B cell (primary cell): ENCODE measurements around the gene NIBAN1.

ENCODE experiments used
- EZH2 ChIP-seq: IDR thresholded peaks from 2 replicates; pipeline ENCODE4 v1.6.1; 2012; ENCODE audit warnings: borderline replicate concordance, low read depth, mild to moderate bottlenecking, moderate library complexity, low read length; ENCODE audit not compliant: insufficient read depth, poor library complexity, severe bottlenecking
- TF ChIP-seq, protein P1 (sequence below): fragments of 200-600 bp; IDR thresholded peaks from one replicate; pipeline ENCODE4 v1.8.0; 2022; ENCODE audit warnings: antibody characterized with exemption, mild to moderate bottlenecking

DNA sequence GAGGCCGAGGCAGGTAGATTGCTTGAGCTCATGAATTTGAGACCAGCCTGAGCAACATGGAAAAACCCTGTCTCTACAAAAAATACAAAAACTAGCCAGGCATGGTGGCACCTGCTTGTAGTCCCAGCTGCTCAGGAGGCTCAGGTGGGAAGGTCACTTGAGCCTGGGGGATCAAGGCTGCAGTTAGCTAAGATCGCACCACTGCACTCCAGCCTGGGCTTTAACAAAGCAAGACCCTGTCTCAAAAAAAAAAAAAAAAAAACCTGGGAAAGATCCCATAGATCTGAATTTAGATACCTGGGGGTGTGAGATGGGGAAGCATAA is 32.9 kb downstream of the NIBAN1 start:
- TF ChIP-seq, protein P1, sequence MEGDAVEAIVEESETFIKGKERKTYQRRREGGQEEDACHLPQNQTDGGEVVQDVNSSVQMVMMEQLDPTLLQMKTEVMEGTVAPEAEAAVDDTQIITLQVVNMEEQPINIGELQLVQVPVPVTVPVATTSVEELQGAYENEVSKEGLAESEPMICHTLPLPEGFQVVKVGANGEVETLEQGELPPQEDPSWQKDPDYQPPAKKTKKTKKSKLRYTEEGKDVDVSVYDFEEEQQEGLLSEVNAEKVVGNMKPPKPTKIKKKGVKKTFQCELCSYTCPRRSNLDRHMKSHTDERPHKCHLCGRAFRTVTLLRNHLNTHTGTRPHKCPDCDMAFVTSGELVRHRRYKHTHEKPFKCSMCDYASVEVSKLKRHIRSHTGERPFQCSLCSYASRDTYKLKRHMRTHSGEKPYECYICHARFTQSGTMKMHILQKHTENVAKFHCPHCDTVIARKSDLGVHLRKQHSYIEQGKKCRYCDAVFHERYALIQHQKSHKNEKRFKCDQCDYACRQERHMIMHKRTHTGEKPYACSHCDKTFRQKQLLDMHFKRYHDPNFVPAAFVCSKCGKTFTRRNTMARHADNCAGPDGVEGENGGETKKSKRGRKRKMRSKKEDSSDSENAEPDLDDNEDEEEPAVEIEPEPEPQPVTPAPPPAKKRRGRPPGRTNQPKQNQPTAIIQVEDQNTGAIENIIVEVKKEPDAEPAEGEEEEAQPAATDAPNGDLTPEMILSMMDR, result no peak
- no peak for TF ChIP-seq EZH2
